ENCODE results near the gene ASB18.

The ASB18 gene

GRCh38 chr2:236164201-236164924 is 99.8 kb downstream of the ASB18 start:
- no peak for DNase-seq (ENCODE audit: low read depth in 2 of 2)

- no peak for DNase-seq (ENCODE audit: low read depth in 2 of 2)
Measured at GRCh38 chr2:236163471-236164200, 100.6 kb downstream of the ASB18 start.

- no peak for DNase-seq (ENCODE audit: low read depth in 2 of 2)
Measured at GRCh38 chr2:236162882-236163470, 101.2 kb downstream of the ASB18 start.

- no peak for DNase-seq (ENCODE audit: low read depth in 2 of 2)
Measured at GRCh38 chr2:236162031-236162845, 102.0 kb downstream of the ASB18 start.

GRCh38 chr2:236161531-236161930 is 102.7 kb downstream of the ASB18 start:
- DNase-seq (ENCODE audit: low read depth in 2 of 2), result no peak

GRCh38 chr2:236161082-236161462 is 103.1 kb downstream of the ASB18 start:
- DNase-seq (ENCODE audit: low read depth in 2 of 2), result no peak

- no peak for DNase-seq (ENCODE audit: low read depth in 2 of 2)
Measured at GRCh38 chr2:236160366-236161081, 103.7 kb downstream of the ASB18 start.

- DNase-seq (ENCODE audit: low read depth in 2 of 2), result no peak
Measured at GRCh38 chr2:236159778-236160170, 104.4 kb downstream of the ASB18 start.

GRCh38 chr2:236158969-236159777 is 105.0 kb downstream of the ASB18 start:
- no peak for DNase-seq (ENCODE audit: low read depth in 2 of 2)

GRCh38 chr2:236157815-236158498 is 106.2 kb downstream of the ASB18 start:
- DNase-seq (ENCODE audit: low read depth in 2 of 2), result no peak

- no peak for DNase-seq (ENCODE audit: low read depth in 2 of 2)
Measured at GRCh38 chr2:236157366-236157765, 106.8 kb downstream of the ASB18 start.

GRCh38 chr2:236156860-236157194 is 107.4 kb downstream of the ASB18 start:
- DNase-seq (ENCODE audit: low read depth in 2 of 2), result no peak

- DNase-seq (ENCODE audit: low read depth in 2 of 2), result no peak
Measured at GRCh38 chr2:236156095-236156859, 107.9 kb downstream of the ASB18 start.

- no peak for DNase-seq (ENCODE audit: low read depth in 2 of 2)
Measured at GRCh38 chr2:236155406-236155805, 108.8 kb downstream of the ASB18 start.

- DNase-seq (ENCODE audit: low read depth in 2 of 2), result no peak
Measured at GRCh38 chr2:236146436-236146835, 117.8 kb downstream of the ASB18 start.

GRCh38 chr2:236143811-236144210 is 120.4 kb downstream of the ASB18 start:
- DNase-seq (ENCODE audit: low read depth in 2 of 2), result no peak

All from fibroblast of skin of left quadriceps (primary cell).